ENCODE measurements around the gene EBF4. TPM values are rescaled to one million over a fixed set of nuclear protein-coding genes. Genes with fewer than 3 reads are reported as not detected.

EBF4 gene
- total and polyA plus RNA-seq, 10 of the 15 experiments (the other 5 are each of a cell fraction or from before 2014, with no cell fraction given): 0.13 TPM; not detected in 9

- TF ChIP-seq ZNF687 (IDR thresholded peaks at IDR 0.05) (peak; percentile 5; the same call in 1 of the 2 replicates), FOXK2 (IDR thresholded peaks at IDR 0.05) (peak; percentile 95), PAX8 (IDR thresholded peaks at IDR 0.05) (no peak), ZNF274 (IDR thresholded peaks at IDR 0.05; ENCODE audit: insufficient read depth, insufficient read length) (no peak), ZBTB11 (CRISPR knock-in tag; IDR thresholded peaks at IDR 0.05) (no peak), IRF5 (IDR thresholded peaks at IDR 0.05; ENCODE audit: borderline replicate concordance) (no peak), ZNF24 (IDR thresholded peaks at IDR 0.05) (peak; percentile 66), ASH2L (IDR thresholded peaks at IDR 0.05; ENCODE audit: borderline replicate concordance, low read depth) (peak; percentile 70; the same call in 1 of the 2 replicates), BMI1 (IDR thresholded peaks at IDR 0.05; ENCODE audit: borderline replicate concordance) (no peak), ZZZ3 (IDR thresholded peaks at IDR 0.05; ENCODE audit: control insufficient read depth, insufficient read length, low read depth) (no peak), RAD51 (IDR thresholded peaks at IDR 0.05) (peak; percentile 78; the same call in 1 of the 2 replicates), DPF2 (IDR thresholded peaks at IDR 0.05) (peak; percentile 74; the same call in 1 of the 2 replicates), MEF2A (IDR thresholded peaks at IDR 0.05; ENCODE audit: insufficient read depth, low read depth, low read length) (no peak), SIX5 (IDR thresholded peaks at IDR 0.05; ENCODE audit: low read depth, low read length, severe bottlenecking) (peak; percentile 59), SUZ12 (IDR thresholded peaks at IDR 0.05; ENCODE audit: unreplicated experiment) (no peak), NFXL1 (IDR thresholded peaks at IDR 0.05; ENCODE audit: borderline replicate concordance) (no peak), RB1 (IDR thresholded peaks at IDR 0.05; ENCODE audit: borderline replicate concordance) (peak; percentile 80; the same call in 1 of the 2 replicates), MYC (IDR thresholded peaks at IDR 0.05; ENCODE audit: insufficient read depth, insufficient read length, insufficient replicate concordance, low read length, severe bottlenecking) (no peak), JUND (IDR thresholded peaks at IDR 0.05; ENCODE audit: low read depth, low read length) (peak; percentile 100), POLR2AphosphoS2 (IDR thresholded peaks at IDR 0.05; ENCODE audit: low read depth, low read length) (peak; percentile 94), YY1 (IDR thresholded peaks at IDR 0.05; ENCODE audit: low read depth, low read length) (peak; percentile 56; the same call in 1 of the 2 replicates)
Observed at GRCh38 chr20:2651772-2652723, 40.5 kb upstream of the EBF4 start, which contains the start of gene NOP56 (continued).

All from GM12878 (cell line).